K562 (cell line): Measurements from ENCODE around the gene PPARG. TPM values are rescaled to one million over a fixed set of nuclear protein-coding genes. Genes with fewer than 3 reads are reported as not detected.

Experiments used
- ATAC-seq: fragments of 200-7000 bp; cut with Tn5 transposase; 3 replicates; pipeline ENCODE4 v1.9.1; 2020; ENCODE audit warnings: moderate library complexity
- BruUV-seq: library from RNA; stranded (reverse); fragments of 400-500 nt; replicated peaks from 2 replicates; lab custom pipeline; 2021; lab: Mats Ljungman, UMichigan
- CTCF ChIA-PET: fragments of 300-600 bp; formaldehyde crosslinking; extraction: SDS; loops from one replicate; lab custom pipeline; 2021; ENCODE audit warnings: low intra/inter-chr PET ratio; lab: Yijun Ruan, JAX
- POLR2A ChIA-PET: fragments of 300-600, 350-650 bp; sonication (Branson Sonifier 250); formaldehyde crosslinking; extraction: SDS; loops from one replicate; lab custom pipeline; 2021; ENCODE audit warnings: antibody characterized with exemption, inconsistent platforms; lab: Yijun Ruan, JAX
- DNase-seq, 4 experiments: peaks; one replicate each; pipeline versions ENCODE4 v3.0.0 to v3.0.0-alpha.2; 2011 to 2018; ENCODE audit warnings: low spot score in 3 of 4, mixed read lengths in 3 of 4; ENCODE audit errors: extremely low read depth in 1 of 4
- FAIRE-seq: peaks from 2 replicates; lab custom pipeline; 2011; peaks lifted over from hg19 to GRCh38; lab: Jason Lieb, UNC
- H2AFZ ChIP-seq: 2 replicates; pipeline ENCODE4 v1.6.0; 2011; ENCODE audit warnings: low read depth, low read length, control low read depth, inconsistent platforms
- H3K27ac ChIP-seq: fragments of 200-600 bp; 3 replicates; pipeline ENCODE4 v1.8.0; 2011; ENCODE audit warnings: low read depth, mild to moderate bottlenecking, control low read depth, inconsistent platforms, low read length, moderate library complexity, mixed read lengths; ENCODE audit errors: extremely low read depth
- H3K27me3 ChIP-seq, 2 experiments: fragments of 300-600 bp in 1 of 2; 2 replicates in 1 of 2; 3 replicates in 1 of 2; pipeline versions ENCODE4 v1.6.0 to v1.8.0; 2011; ENCODE audit warnings: inconsistent platforms in 2 of 2, low read length in 2 of 2, mild to moderate bottlenecking in 1 of 2, mixed read lengths in 1 of 2, moderate library complexity in 1 of 2; ENCODE audit not compliant: control insufficient read depth in 2 of 2, insufficient read depth in 2 of 2
- H3K36me3 ChIP-seq: fragments of 300-600 bp; 3 replicates; pipeline ENCODE4 v1.8.0; 2011; ENCODE audit warnings: mild to moderate bottlenecking, low read length, inconsistent platforms; ENCODE audit not compliant: control insufficient read depth, insufficient read depth
- H3K4me1 ChIP-seq, 2 experiments: fragments of 200-600 bp in 1 of 2; replicated peaks in 1 of 2; 2 replicates in 1 of 2; 3 replicates in 1 of 2; pipeline versions ENCODE4 v1.5.1 to v1.8.0; 2011; ENCODE audit warnings: inconsistent platforms in 2 of 2, low read length in 2 of 2, mild to moderate bottlenecking in 1 of 2, mixed read lengths in 1 of 2, moderate library complexity in 1 of 2; ENCODE audit not compliant: control insufficient read depth in 2 of 2, insufficient read depth in 2 of 2
- H3K4me2 ChIP-seq: 2 replicates; pipeline ENCODE4 v1.6.1; 2011; ENCODE audit warnings: low read length, control low read depth, inconsistent platforms, mixed read lengths; ENCODE audit not compliant: insufficient read depth
- H3K4me3 ChIP-seq: fragments of 200-600 bp; sonication (generic), shearing (Covaris generic); 2 replicates; pipeline ENCODE4 v1.5.1; 2016; ENCODE audit warnings: control low read depth, inconsistent platforms
- H3K79me2 ChIP-seq: fragments of 200-600 bp; 3 replicates; pipeline ENCODE4 v1.8.0; 2011; ENCODE audit warnings: low read length, inconsistent platforms; ENCODE audit not compliant: control insufficient read depth, insufficient read depth
- H3K9ac ChIP-seq, 2 experiments: 2 replicates each; pipeline versions ENCODE4 v1.6.0 to v1.6.1; 2011; ENCODE audit warnings: low read depth in 2 of 2, low read length in 2 of 2, control low read depth in 1 of 2, inconsistent platforms in 1 of 2, mild to moderate bottlenecking in 1 of 2, mixed read lengths in 1 of 2; ENCODE audit not compliant: insufficient read depth in 1 of 2
- H3K9me1 ChIP-seq: one replicate; pipeline ENCODE4 v1.6.0; 2011; ENCODE audit warnings: inconsistent platforms, mild to moderate bottlenecking, low read length, moderate library complexity; ENCODE audit not compliant: control insufficient read depth, insufficient read depth
- H3K9me3 ChIP-seq: replicated peaks from 2 replicates; pipeline ENCODE4 v1.5.1; 2011; ENCODE audit warnings: low read depth, low read length, inconsistent platforms; ENCODE audit not compliant: control insufficient read depth, insufficient read depth
- H4K20me1 ChIP-seq: replicated peaks from 2 replicates; pipeline ENCODE4 v1.6.1; 2011; ENCODE audit warnings: low read length, inconsistent platforms, mixed read lengths; ENCODE audit not compliant: control insufficient read depth, insufficient read depth
- CREM ChIP-seq: IDR thresholded peaks from 2 replicates; pipeline ENCODE4 v1.6.1; 2014; ENCODE audit warnings: antibody characterized with exemption, low read depth
- FOXJ2 ChIP-seq: fragments of 200-800 bp; sonication (Bioruptor generic); IDR thresholded peaks from 2 replicates; pipeline ENCODE4 v1.6.1; 2016; ENCODE audit warnings: missing genetic modification characterization, missing compliant biosample characterization
- FOXP1 ChIP-seq: sonication (generic); formaldehyde crosslinking; IDR thresholded peaks from 2 replicates; pipeline ENCODE4 v1.8.0; 2022; ENCODE audit warnings: mild to moderate bottlenecking, missing genetic modification reagents
- MTF1 ChIP-seq: fragments of 250-450 bp; sonication (Bioruptor Pico); IDR thresholded peaks from 2 replicates; pipeline ENCODE4 v1.9.0; 2021; ENCODE audit warnings: moderate library complexity, mild to moderate bottlenecking, inconsistent platforms, borderline replicate concordance
- ZNF436 ChIP-seq: fragments of 250-450, 450-650 bp; sonication (Bioruptor Pico); formaldehyde crosslinking; IDR thresholded peaks from 2 replicates; pipeline ENCODE4 v1.7.0; 2020; ENCODE audit warnings: mild to moderate bottlenecking
- WGBS: fragments of 100-300 bp; shearing (Covaris generic); methylation state at CpG from one replicate; pipeline ENCODE4 v1.1.6; 2016; ENCODE audit warnings: low coverage, mixed read lengths; ENCODE audit not compliant: insufficient coverage; ENCODE audit errors: missing lambda C conversion rate; 5-methylcytosine and 5-hydroxymethylcytosine counted together
- in situ Hi-C: fragments of 300-500 bp; cut with MboI; formaldehyde crosslinking; loops from 4 replicates; pipeline ENCODE4 v1.15.0; 2018; ENCODE audit warnings: inconsistent platforms, mixed read lengths
- intact Hi-C: fragments of 100-400 bp; cut with micrococcal nuclease; formaldehyde crosslinking; loops from 2 replicates; pipeline ENCODE4 v1.14.2; 2022
- polyA plus RNA-seq, 8 experiments: library from polyadenylated mRNA; depleted of rRNA in 4 of 8; stranded (reverse) in 5 of 8; unstranded in 3 of 8; fragments of >200 nt; fragmentation: Nextera tagmentation in 2 of 8; fragmentation: Illumina TruSeq in 1 of 8; extraction: Ambion mirVana in 2 of 8; extraction: Trizol in 1 of 8; gene quantifications; 2 replicates each; pipeline versions ENCODE4 v1.2.1 to v1.2.3, GENCODE V29; 2011 to 2014; ENCODE audit warnings: inconsistent platforms in 1 of 8, missing spikeins in 1 of 8
- total RNA-seq, 7 experiments: library from RNA; depleted of rRNA in 6 of 7; stranded (reverse); fragments of >200 nt in 6 of 7; fragmentation: Illumina TruSeq in 2 of 7; extraction: Trizol in 2 of 7; gene quantifications; 2 replicates each; pipeline versions ENCODE4 v1.2.1 to v1.2.3, GENCODE V29; 2011 to 2021; ENCODE audit warnings: low replicate concordance in 1 of 7
- TF ChIP-seq, protein P1 (sequence below): fragments of 250-450 bp; sonication (Bioruptor Pico); IDR thresholded peaks from 2 replicates; pipeline ENCODE4 v1.4.0; 2020; ENCODE audit warnings: mild to moderate bottlenecking, moderate library complexity, borderline replicate concordance
- TF ChIP-seq, protein P2 (sequence below), 2 experiments: IDR thresholded peaks; 2 replicates each; pipeline ENCODE4 v1.6.1; 2012; ENCODE audit warnings: improper control_type of control experiment in 2 of 2, low read depth in 2 of 2, low read length in 2 of 2, borderline replicate concordance in 1 of 2
- TF ChIP-seq, protein P3 (sequence below): sonication (generic); formaldehyde crosslinking; IDR thresholded peaks from 2 replicates; pipeline ENCODE4 v1.8.0; 2023; ENCODE audit warnings: mild to moderate bottlenecking, missing genetic modification reagents
- TF ChIP-seq, protein P4 (sequence below): fragments of 250-450 bp; sonication (Bioruptor Pico); IDR thresholded peaks from 2 replicates; pipeline ENCODE4 v1.8.0; 2021; ENCODE audit warnings: borderline replicate concordance, mild to moderate bottlenecking, moderate library complexity; ENCODE audit not compliant: poor library complexity, severe bottlenecking

Gene PPARG
- total and polyA plus RNA-seq, 9 of the 15 experiments (the other 6 are each of a cell fraction or from before 2014, with no cell fraction given): not detected

DNA sequence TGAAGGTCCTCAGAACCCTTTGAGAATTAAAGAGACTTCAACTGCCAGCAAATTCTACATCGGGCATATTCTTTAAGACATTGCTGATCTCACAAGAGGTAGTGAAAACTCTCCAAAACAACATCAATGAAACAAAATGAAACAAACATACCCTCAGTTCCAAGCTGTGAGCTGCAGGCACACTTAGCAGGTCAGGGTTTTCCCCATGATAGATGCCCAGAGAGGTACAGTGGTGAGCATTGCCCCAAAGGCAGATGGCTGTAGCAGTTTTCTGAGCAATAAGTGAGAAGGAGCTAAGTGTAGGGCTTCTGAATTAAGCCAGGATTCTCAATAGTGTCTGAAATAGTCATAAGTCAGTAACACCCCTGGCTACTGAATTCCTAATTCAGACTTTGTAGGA, 99.3 kb downstream of the PPARG start (continued):
- TF ChIP-seq, protein P1, sequence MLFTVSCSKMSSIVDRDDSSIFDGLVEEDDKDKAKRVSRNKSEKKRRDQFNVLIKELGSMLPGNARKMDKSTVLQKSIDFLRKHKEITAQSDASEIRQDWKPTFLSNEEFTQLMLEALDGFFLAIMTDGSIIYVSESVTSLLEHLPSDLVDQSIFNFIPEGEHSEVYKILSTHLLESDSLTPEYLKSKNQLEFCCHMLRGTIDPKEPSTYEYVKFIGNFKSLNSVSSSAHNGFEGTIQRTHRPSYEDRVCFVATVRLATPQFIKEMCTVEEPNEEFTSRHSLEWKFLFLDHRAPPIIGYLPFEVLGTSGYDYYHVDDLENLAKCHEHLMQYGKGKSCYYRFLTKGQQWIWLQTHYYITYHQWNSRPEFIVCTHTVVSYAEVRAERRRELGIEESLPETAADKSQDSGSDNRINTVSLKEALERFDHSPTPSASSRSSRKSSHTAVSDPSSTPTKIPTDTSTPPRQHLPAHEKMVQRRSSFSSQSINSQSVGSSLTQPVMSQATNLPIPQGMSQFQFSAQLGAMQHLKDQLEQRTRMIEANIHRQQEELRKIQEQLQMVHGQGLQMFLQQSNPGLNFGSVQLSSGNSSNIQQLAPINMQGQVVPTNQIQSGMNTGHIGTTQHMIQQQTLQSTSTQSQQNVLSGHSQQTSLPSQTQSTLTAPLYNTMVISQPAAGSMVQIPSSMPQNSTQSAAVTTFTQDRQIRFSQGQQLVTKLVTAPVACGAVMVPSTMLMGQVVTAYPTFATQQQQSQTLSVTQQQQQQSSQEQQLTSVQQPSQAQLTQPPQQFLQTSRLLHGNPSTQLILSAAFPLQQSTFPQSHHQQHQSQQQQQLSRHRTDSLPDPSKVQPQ (CRISPR knock-in tag): no peak
- TF ChIP-seq ZNF436 (CRISPR knock-in tag): no peak

DNA sequence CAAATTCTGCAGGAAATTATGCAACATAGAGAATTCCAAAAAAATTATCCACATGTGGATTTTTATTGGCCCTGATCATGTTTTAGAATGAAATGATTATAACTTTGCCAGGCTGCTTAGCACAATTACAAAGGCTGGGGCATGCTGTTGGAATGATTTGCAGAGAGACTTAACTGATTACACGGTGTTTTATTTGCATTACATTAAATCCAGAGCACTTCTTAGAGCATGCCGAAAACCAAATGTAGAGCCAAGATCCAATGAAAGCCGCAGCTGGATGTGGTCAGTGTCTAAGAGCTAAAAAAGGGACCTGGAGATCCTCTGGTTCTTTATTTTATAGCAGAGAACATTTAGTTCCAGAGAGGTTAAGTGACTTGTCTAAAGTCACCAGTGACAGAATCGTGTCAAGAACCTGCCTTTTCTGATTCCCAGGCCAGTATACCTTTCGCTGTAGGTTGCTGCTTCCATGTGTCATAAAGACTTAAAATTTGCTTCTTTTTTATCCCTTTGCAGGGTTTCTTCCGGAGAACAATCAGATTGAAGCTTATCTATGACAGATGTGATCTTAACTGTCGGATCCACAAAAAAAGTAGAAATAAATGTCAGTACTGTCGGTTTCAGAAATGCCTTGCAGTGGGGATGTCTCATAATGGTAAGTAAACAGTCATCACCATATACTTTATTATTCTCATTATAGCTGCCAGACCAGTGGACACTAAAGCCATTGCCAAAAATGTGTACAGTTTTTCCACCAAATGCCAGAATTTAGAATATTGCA, 103.4 kb downstream of the PPARG start:
- Histone ChIP-seq H3K4me3 (no peak overlapping the region), H2AFZ (no peak overlapping the region), H3K79me2 (no peaks in the 10 kb centered on the region), H3K9ac (no peak overlapping the region), H3K4me1 (no peaks in the 10 kb centered on the region; a peak in 1 of 5 replicates), H3K9me3 (no peaks in the 10 kb centered on the region), H3K9me1 (no peaks in the 10 kb centered on the region), H3K27ac (no peak overlapping the region), H4K20me1 (no peaks in the 10 kb centered on the region), H3K36me3 (no peaks in the 10 kb centered on the region), H3K4me2 (no peak overlapping the region), H3K27me3 (peaks cover 4 to 5% of the 10 kb centered on the region in 2 experiments; a peak in 3 of 5 replicates)
- in situ Hi-C loops (no loop called here), intact Hi-C loops (no loop called here)
- BruUV-seq: no TSS peak
- ChIA-PET POLR2A (no interaction called here), CTCF (no interaction called here)
- TF ChIP-seq CREM (peak; percentile 79; the same call in 1 of the 2 replicates), FOXJ2 (no peak), FOXP1 (CRISPR knock-in tag) (no peak), MTF1 (no peak)
- TF ChIP-seq, protein P2, sequence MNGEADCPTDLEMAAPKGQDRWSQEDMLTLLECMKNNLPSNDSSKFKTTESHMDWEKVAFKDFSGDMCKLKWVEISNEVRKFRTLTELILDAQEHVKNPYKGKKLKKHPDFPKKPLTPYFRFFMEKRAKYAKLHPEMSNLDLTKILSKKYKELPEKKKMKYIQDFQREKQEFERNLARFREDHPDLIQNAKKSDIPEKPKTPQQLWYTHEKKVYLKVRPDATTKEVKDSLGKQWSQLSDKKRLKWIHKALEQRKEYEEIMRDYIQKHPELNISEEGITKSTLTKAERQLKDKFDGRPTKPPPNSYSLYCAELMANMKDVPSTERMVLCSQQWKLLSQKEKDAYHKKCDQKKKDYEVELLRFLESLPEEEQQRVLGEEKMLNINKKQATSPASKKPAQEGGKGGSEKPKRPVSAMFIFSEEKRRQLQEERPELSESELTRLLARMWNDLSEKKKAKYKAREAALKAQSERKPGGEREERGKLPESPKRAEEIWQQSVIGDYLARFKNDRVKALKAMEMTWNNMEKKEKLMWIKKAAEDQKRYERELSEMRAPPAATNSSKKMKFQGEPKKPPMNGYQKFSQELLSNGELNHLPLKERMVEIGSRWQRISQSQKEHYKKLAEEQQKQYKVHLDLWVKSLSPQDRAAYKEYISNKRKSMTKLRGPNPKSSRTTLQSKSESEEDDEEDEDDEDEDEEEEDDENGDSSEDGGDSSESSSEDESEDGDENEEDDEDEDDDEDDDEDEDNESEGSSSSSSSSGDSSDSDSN (IDR thresholded peaks at IDR 0.05; ENCODE audit: borderline replicate concordance in 1 of 2, low read depth in 2 of 2, low read length in 2 of 2): no peak
- TF ChIP-seq, protein P3, sequence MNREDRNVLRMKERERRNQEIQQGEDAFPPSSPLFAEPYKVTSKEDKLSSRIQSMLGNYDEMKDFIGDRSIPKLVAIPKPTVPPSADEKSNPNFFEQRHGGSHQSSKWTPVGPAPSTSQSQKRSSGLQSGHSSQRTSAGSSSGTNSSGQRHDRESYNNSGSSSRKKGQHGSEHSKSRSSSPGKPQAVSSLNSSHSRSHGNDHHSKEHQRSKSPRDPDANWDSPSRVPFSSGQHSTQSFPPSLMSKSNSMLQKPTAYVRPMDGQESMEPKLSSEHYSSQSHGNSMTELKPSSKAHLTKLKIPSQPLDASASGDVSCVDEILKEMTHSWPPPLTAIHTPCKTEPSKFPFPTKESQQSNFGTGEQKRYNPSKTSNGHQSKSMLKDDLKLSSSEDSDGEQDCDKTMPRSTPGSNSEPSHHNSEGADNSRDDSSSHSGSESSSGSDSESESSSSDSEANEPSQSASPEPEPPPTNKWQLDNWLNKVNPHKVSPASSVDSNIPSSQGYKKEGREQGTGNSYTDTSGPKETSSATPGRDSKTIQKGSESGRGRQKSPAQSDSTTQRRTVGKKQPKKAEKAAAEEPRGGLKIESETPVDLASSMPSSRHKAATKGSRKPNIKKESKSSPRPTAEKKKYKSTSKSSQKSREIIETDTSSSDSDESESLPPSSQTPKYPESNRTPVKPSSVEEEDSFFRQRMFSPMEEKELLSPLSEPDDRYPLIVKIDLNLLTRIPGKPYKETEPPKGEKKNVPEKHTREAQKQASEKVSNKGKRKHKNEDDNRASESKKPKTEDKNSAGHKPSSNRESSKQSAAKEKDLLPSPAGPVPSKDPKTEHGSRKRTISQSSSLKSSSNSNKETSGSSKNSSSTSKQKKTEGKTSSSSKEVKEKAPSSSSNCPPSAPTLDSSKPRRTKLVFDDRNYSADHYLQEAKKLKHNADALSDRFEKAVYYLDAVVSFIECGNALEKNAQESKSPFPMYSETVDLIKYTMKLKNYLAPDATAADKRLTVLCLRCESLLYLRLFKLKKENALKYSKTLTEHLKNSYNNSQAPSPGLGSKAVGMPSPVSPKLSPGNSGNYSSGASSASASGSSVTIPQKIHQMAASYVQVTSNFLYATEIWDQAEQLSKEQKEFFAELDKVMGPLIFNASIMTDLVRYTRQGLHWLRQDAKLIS (CRISPR knock-in tag): no peak
- TF ChIP-seq, protein P4, sequence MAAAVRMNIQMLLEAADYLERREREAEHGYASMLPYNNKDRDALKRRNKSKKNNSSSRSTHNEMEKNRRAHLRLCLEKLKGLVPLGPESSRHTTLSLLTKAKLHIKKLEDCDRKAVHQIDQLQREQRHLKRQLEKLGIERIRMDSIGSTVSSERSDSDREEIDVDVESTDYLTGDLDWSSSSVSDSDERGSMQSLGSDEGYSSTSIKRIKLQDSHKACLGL: no peak
- DNase-seq (no peak), ATAC-seq (no peak), FAIRE-seq (no peak)
- WGBS: 4% methylated on average over 8 of the region's 8 CpGs
